K562 (cell line): ENCODE measurements around the gene MCM5. TPM values are rescaled to one million over a fixed set of nuclear protein-coding genes. Genes with fewer than 3 reads are reported as not detected.

Source experiments
- ATAC-seq: fragments of 200-7000 bp; cut with Tn5 transposase; 3 replicates; pipeline ENCODE4 v1.9.1; 2020; ENCODE audit warnings: moderate library complexity
- BruUV-seq: library from RNA; stranded (reverse); fragments of 400-500 nt; replicated peaks from 2 replicates; lab custom pipeline; 2021; lab: Mats Ljungman, UMichigan
- CTCF ChIA-PET: fragments of 300-600 bp; formaldehyde crosslinking; extraction: SDS; loops from one replicate; lab custom pipeline; 2021; ENCODE audit warnings: low intra/inter-chr PET ratio; lab: Yijun Ruan, JAX
- POLR2A ChIA-PET: fragments of 300-600, 350-650 bp; sonication (Branson Sonifier 250); formaldehyde crosslinking; extraction: SDS; loops from one replicate; lab custom pipeline; 2021; ENCODE audit warnings: antibody characterized with exemption, inconsistent platforms; lab: Yijun Ruan, JAX
- DNase-seq, 4 experiments: peaks; one replicate each; pipeline versions ENCODE4 v3.0.0 to v3.0.0-alpha.2; 2011 to 2018; ENCODE audit warnings: low spot score in 3 of 4, mixed read lengths in 3 of 4; ENCODE audit errors: extremely low read depth in 1 of 4
- FAIRE-seq: peaks from 2 replicates; lab custom pipeline; 2011; peaks lifted over from hg19 to GRCh38; lab: Jason Lieb, UNC
- H2AFZ ChIP-seq: 2 replicates; pipeline ENCODE4 v1.6.0; 2011; ENCODE audit warnings: low read depth, low read length, control low read depth, inconsistent platforms
- H3K27ac ChIP-seq: fragments of 200-600 bp; 3 replicates; pipeline ENCODE4 v1.8.0; 2011; ENCODE audit warnings: low read depth, mild to moderate bottlenecking, control low read depth, inconsistent platforms, low read length, moderate library complexity, mixed read lengths; ENCODE audit errors: extremely low read depth
- H3K27me3 ChIP-seq, 2 experiments: fragments of 300-600 bp in 1 of 2; 2 replicates in 1 of 2; 3 replicates in 1 of 2; pipeline versions ENCODE4 v1.6.0 to v1.8.0; 2011; ENCODE audit warnings: inconsistent platforms in 2 of 2, low read length in 2 of 2, mild to moderate bottlenecking in 1 of 2, mixed read lengths in 1 of 2, moderate library complexity in 1 of 2; ENCODE audit not compliant: control insufficient read depth in 2 of 2, insufficient read depth in 2 of 2
- H3K36me3 ChIP-seq: fragments of 300-600 bp; 3 replicates; pipeline ENCODE4 v1.8.0; 2011; ENCODE audit warnings: mild to moderate bottlenecking, low read length, inconsistent platforms; ENCODE audit not compliant: control insufficient read depth, insufficient read depth
- H3K4me1 ChIP-seq, 2 experiments: fragments of 200-600 bp in 1 of 2; replicated peaks in 1 of 2; 2 replicates in 1 of 2; 3 replicates in 1 of 2; pipeline versions ENCODE4 v1.5.1 to v1.8.0; 2011; ENCODE audit warnings: inconsistent platforms in 2 of 2, low read length in 2 of 2, mild to moderate bottlenecking in 1 of 2, mixed read lengths in 1 of 2, moderate library complexity in 1 of 2; ENCODE audit not compliant: control insufficient read depth in 2 of 2, insufficient read depth in 2 of 2
- H3K4me2 ChIP-seq: 2 replicates; pipeline ENCODE4 v1.6.1; 2011; ENCODE audit warnings: low read length, control low read depth, inconsistent platforms, mixed read lengths; ENCODE audit not compliant: insufficient read depth
- H3K4me3 ChIP-seq: fragments of 200-600 bp; sonication (generic), shearing (Covaris generic); 2 replicates; pipeline ENCODE4 v1.5.1; 2016; ENCODE audit warnings: control low read depth, inconsistent platforms
- H3K79me2 ChIP-seq: fragments of 200-600 bp; 3 replicates; pipeline ENCODE4 v1.8.0; 2011; ENCODE audit warnings: low read length, inconsistent platforms; ENCODE audit not compliant: control insufficient read depth, insufficient read depth
- H3K9ac ChIP-seq, 2 experiments: 2 replicates each; pipeline versions ENCODE4 v1.6.0 to v1.6.1; 2011; ENCODE audit warnings: low read depth in 2 of 2, low read length in 2 of 2, control low read depth in 1 of 2, inconsistent platforms in 1 of 2, mild to moderate bottlenecking in 1 of 2, mixed read lengths in 1 of 2; ENCODE audit not compliant: insufficient read depth in 1 of 2
- H3K9me1 ChIP-seq: one replicate; pipeline ENCODE4 v1.6.0; 2011; ENCODE audit warnings: inconsistent platforms, mild to moderate bottlenecking, low read length, moderate library complexity; ENCODE audit not compliant: control insufficient read depth, insufficient read depth
- H3K9me3 ChIP-seq: replicated peaks from 2 replicates; pipeline ENCODE4 v1.5.1; 2011; ENCODE audit warnings: low read depth, low read length, inconsistent platforms; ENCODE audit not compliant: control insufficient read depth, insufficient read depth
- H4K20me1 ChIP-seq: replicated peaks from 2 replicates; pipeline ENCODE4 v1.6.1; 2011; ENCODE audit warnings: low read length, inconsistent platforms, mixed read lengths; ENCODE audit not compliant: control insufficient read depth, insufficient read depth
- ARID1B ChIP-seq: fragments of 450-650 bp; IDR thresholded peaks from 2 replicates; pipeline ENCODE4 v1.6.1; 2016; ENCODE audit warnings: antibody characterized with exemption, mild to moderate bottlenecking, inconsistent platforms
- BRD9 ChIP-seq: fragments of 450-650 bp; IDR thresholded peaks from 2 replicates; pipeline ENCODE4 v1.6.1; 2018; ENCODE audit warnings: low read depth; ENCODE audit not compliant: partially characterized antibody
- CTBP1 ChIP-seq: fragments of 450-650 bp; IDR thresholded peaks from 2 replicates; pipeline ENCODE4 v1.6.1; 2016; ENCODE audit warnings: borderline replicate concordance
- E2F3 ChIP-seq: fragments of 250-450 bp; sonication (Bioruptor Pico); IDR thresholded peaks from 2 replicates; pipeline ENCODE4 v1.4.0; 2020; ENCODE audit warnings: mild to moderate bottlenecking
- FOXK2 ChIP-seq, 2 experiments: fragments of 450-650 bp; IDR thresholded peaks in 1 of 2; conservative IDR thresholded peaks in 1 of 2; 2 replicates each; pipeline ENCODE4 v1.6.1; 2016; ENCODE audit warnings: low read depth in 2 of 2, mild to moderate bottlenecking in 1 of 2
- L3MBTL2 ChIP-seq: fragments of 450-650 bp; IDR thresholded peaks from 2 replicates; pipeline ENCODE4 v1.6.1; 2016; ENCODE audit warnings: mild to moderate bottlenecking, moderate library complexity
- NR0B1 ChIP-seq: fragments of 450-650 bp; IDR thresholded peaks from one replicate; pipeline ENCODE4 v1.6.1; 2018; ENCODE audit warnings: mild to moderate bottlenecking, moderate library complexity; ENCODE audit not compliant: partially characterized antibody
- PHF8 ChIP-seq: fragments of 200-600 bp; sonication (generic); IDR thresholded peaks from 2 replicates; pipeline ENCODE4 v1.6.1; 2012; ENCODE audit warnings: mixed run types, mild to moderate bottlenecking, inconsistent platforms, low read length, moderate library complexity, borderline replicate concordance
- PRDM10 ChIP-seq: fragments of 450-650 bp; IDR thresholded peaks from 2 replicates; pipeline ENCODE4 v1.6.1; 2018; ENCODE audit not compliant: partially characterized antibody
- SIN3B ChIP-seq: fragments of 450-650 bp; IDR thresholded peaks from 2 replicates; pipeline ENCODE4 v1.6.1; 2017; ENCODE audit warnings: low read depth, mild to moderate bottlenecking, moderate library complexity
- SREBF2 ChIP-seq: sonication (generic); formaldehyde crosslinking; IDR thresholded peaks from 2 replicates; pipeline ENCODE4 v1.4.0; 2020; ENCODE audit warnings: mild to moderate bottlenecking, missing genetic modification reagents
- YY1 ChIP-seq, 3 experiments: IDR thresholded peaks; 2 replicates each; pipeline ENCODE4 v1.6.1; 2011; ENCODE audit warnings: low read length in 2 of 3, mild to moderate bottlenecking in 2 of 3, moderate library complexity in 2 of 3, borderline replicate concordance in 1 of 3, control low read depth in 1 of 3, low read depth in 1 of 3; ENCODE audit not compliant: insufficient read depth in 3 of 3, insufficient replicate concordance in 2 of 3, control insufficient read depth in 1 of 3, insufficient read length in 1 of 3; ENCODE audit errors: extremely low read depth in 1 of 3
- ZBTB33 ChIP-seq: sonication (generic); formaldehyde crosslinking; IDR thresholded peaks from 2 replicates; pipeline ENCODE4 v1.8.1; 2023; ENCODE audit warnings: mild to moderate bottlenecking, missing genetic modification reagents
- ZNF445 ChIP-seq: fragments of 250-450 bp; sonication (Bioruptor Pico); IDR thresholded peaks from 2 replicates; pipeline ENCODE4 v1.4.0; 2020; ENCODE audit warnings: low read depth, mild to moderate bottlenecking, moderate library complexity
- WGBS: fragments of 100-300 bp; shearing (Covaris generic); methylation state at CpG from one replicate; pipeline ENCODE4 v1.1.6; 2016; ENCODE audit warnings: low coverage, mixed read lengths; ENCODE audit not compliant: insufficient coverage; ENCODE audit errors: missing lambda C conversion rate; 5-methylcytosine and 5-hydroxymethylcytosine counted together
- in situ Hi-C: fragments of 300-500 bp; cut with MboI; formaldehyde crosslinking; loops from 4 replicates; pipeline ENCODE4 v1.15.0; 2018; ENCODE audit warnings: inconsistent platforms, mixed read lengths
- intact Hi-C: fragments of 100-400 bp; cut with micrococcal nuclease; formaldehyde crosslinking; loops from 2 replicates; pipeline ENCODE4 v1.14.2; 2022
- polyA plus RNA-seq, 8 experiments: library from polyadenylated mRNA; depleted of rRNA in 4 of 8; stranded (reverse) in 5 of 8; unstranded in 3 of 8; fragments of >200 nt; fragmentation: Nextera tagmentation in 2 of 8; fragmentation: Illumina TruSeq in 1 of 8; extraction: Ambion mirVana in 2 of 8; extraction: Trizol in 1 of 8; gene quantifications; 2 replicates each; pipeline versions ENCODE4 v1.2.1 to v1.2.3, GENCODE V29; 2011 to 2014; ENCODE audit warnings: inconsistent platforms in 1 of 8, missing spikeins in 1 of 8
- total RNA-seq, 7 experiments: library from RNA; depleted of rRNA in 6 of 7; stranded (reverse); fragments of >200 nt in 6 of 7; fragmentation: Illumina TruSeq in 2 of 7; extraction: Trizol in 2 of 7; gene quantifications; 2 replicates each; pipeline versions ENCODE4 v1.2.1 to v1.2.3, GENCODE V29; 2011 to 2021; ENCODE audit warnings: low replicate concordance in 1 of 7

MCM5 gene
- total and polyA plus RNA-seq, 9 of the 15 experiments (the other 6 are each of a cell fraction or from before 2014, with no cell fraction given) = 5.6 to 180 (median 66.1) TPM

DNA sequence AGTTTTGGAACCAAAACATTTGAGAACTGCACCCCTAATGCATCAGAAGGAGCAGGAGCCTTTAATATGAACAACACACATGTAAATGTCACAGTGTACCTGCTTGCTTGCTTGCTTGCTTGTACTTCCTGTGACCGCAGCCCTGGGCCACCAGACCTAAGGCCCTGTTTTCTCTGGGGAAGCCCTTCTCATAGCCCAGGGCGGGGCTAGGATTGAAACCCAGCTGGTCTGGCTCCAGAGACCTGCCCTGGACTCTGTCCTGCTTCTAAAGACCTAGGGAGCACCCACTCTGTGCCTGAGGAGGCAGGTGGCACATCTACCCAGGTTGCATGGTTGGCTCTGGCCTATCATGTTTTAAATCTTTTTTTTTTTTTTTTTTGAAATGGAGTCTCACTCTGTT is 7.6 kb upstream of the MCM5 start:
- DNase-seq (no peak), ATAC-seq (no peak), FAIRE-seq (no peak)
- Histone ChIP-seq H3K4me3 (no peak overlapping the region), H3K27ac (no peak overlapping the region), H3K9me1 (no peaks in the 10 kb centered on the region), H3K9me3 (no peaks in the 10 kb centered on the region), H3K9ac (no peak overlapping the region), H3K36me3 (no peaks in the 10 kb centered on the region), H3K4me1 (peaks cover 0 to 9% of the 10 kb centered on the region in 2 experiments; a peak in 3 of 5 replicates), H2AFZ (no peak overlapping the region), H4K20me1 (no peaks in the 10 kb centered on the region), H3K27me3 (no peaks in the 10 kb centered on the region), H3K79me2 (no peaks in the 10 kb centered on the region), H3K4me2 (no peak overlapping the region)
- 53% methylated on average over 2 of the region's 2 CpGs for WGBS
- TF ChIP-seq L3MBTL2 (no peak), SIN3B (no peak), PRDM10 (no peak), NR0B1 (no peak), PHF8 (no peak), CTBP1 (no peak), BRD9 (no peak), ZNF445 (CRISPR knock-in tag) (no peak), ZBTB33 (no peak), ARID1B (no peak), SREBF2 (CRISPR knock-in tag) (no peak), YY1 (IDR thresholded peaks at IDR 0.05; ENCODE audit: borderline replicate concordance in 1 of 3, control insufficient read depth in 1 of 3, extremely low read depth in 1 of 3, insufficient read depth in 3 of 3, insufficient read length in 1 of 3, insufficient replicate concordance in 2 of 3, low read depth in 1 of 3, low read length in 2 of 3) (no peak), E2F3 (no peak), FOXK2 (conservative IDR thresholded peaks at IDR 0.05 in 1 of 2, IDR thresholded peaks at IDR 0.05 in 1 of 2; ENCODE audit: low read depth in 2 of 2) (no peak)
- ChIA-PET POLR2A (no interaction called here), CTCF (no interaction called here)
- intact Hi-C loops (no loop called here), in situ Hi-C loops (no loop called here)
- no TSS peak for BruUV-seq
